HepG2 (cell line): ENCODE data around the gene PIK3C2B. TPM values are rescaled to one million over a fixed set of nuclear protein-coding genes. Genes with fewer than 3 reads are reported as not detected.

Experiments
- ATAC-seq: fragments of 200-7000 bp; cut with Tn5 transposase; 3 replicates; pipeline ENCODE4 v1.9.1; 2020; ENCODE audit warnings: mild to moderate bottlenecking, moderate library complexity
- BruUV-seq: library from RNA; stranded (reverse); fragments of 400-500 nt; replicated peaks from 2 replicates; lab custom pipeline; 2021; lab: Mats Ljungman, UMichigan
- CTCF ChIA-PET: fragments of 300-600 bp; formaldehyde crosslinking; extraction: SDS; loops from one replicate; lab custom pipeline; 2021; ENCODE audit warnings: low total read pairs, inconsistent platforms, low intra/inter-chr PET ratio; lab: Yijun Ruan, JAX
- POLR2A ChIA-PET: fragments of 350-600 bp; sonication (Branson Sonifier 250); formaldehyde crosslinking; loops from one replicate; lab custom pipeline; 2020; ENCODE audit warnings: antibody characterized with exemption, inconsistent platforms; lab: Yijun Ruan, JAX
- DNase-seq: peaks from one replicate; pipeline ENCODE4 v3.0.0-alpha.2; 2015; ENCODE audit warnings: low spot score
- FAIRE-seq: peaks from 3 replicates; lab custom pipeline; 2011; peaks lifted over from hg19 to GRCh38; lab: Jason Lieb, UNC
- H2AFZ ChIP-seq: one replicate; pipeline ENCODE4 v1.6.1; 2011; ENCODE audit warnings: low read length, inconsistent platforms
- H3K27ac ChIP-seq: fragments of 300-600 bp; 3 replicates; pipeline ENCODE4 v1.8.0; 2011; ENCODE audit warnings: mixed run types, mild to moderate bottlenecking, mixed read lengths, low read length, inconsistent platforms; ENCODE audit not compliant: insufficient read depth; ENCODE audit errors: extremely low read length
- H3K27me3 ChIP-seq, 2 experiments: fragments of 200-600 bp in 1 of 2; 2 replicates in 1 of 2; 3 replicates in 1 of 2; pipeline versions ENCODE4 v1.6.0 to v1.8.0; 2011; ENCODE audit warnings: low read length in 2 of 2, mild to moderate bottlenecking in 2 of 2, moderate library complexity in 2 of 2, inconsistent platforms in 1 of 2; ENCODE audit not compliant: insufficient read depth in 2 of 2, control insufficient read depth in 1 of 2
- H3K36me3 ChIP-seq, 2 experiments: fragments of 200-600 bp in 1 of 2; replicated peaks in 1 of 2; 2 replicates in 1 of 2; 3 replicates in 1 of 2; pipeline versions ENCODE4 v1.5.1 to v1.8.0; 2011; ENCODE audit warnings: low read length in 2 of 2, inconsistent platforms in 1 of 2; ENCODE audit not compliant: insufficient read depth in 2 of 2, control insufficient read depth in 1 of 2
- H3K4me1 ChIP-seq: 2 replicates; pipeline ENCODE4 v1.5.1; 2012; ENCODE audit warnings: low read length, inconsistent platforms; ENCODE audit not compliant: insufficient read depth
- H3K4me2 ChIP-seq: 2 replicates; pipeline ENCODE4 v1.6.0; 2011; ENCODE audit warnings: low read depth, low read length, inconsistent platforms
- H3K4me3 ChIP-seq, 3 experiments: fragments of 200-600 bp in 1 of 3; sonication (generic), shearing (Covaris generic) in 1 of 3; replicated peaks in 1 of 3; 2 replicates each; pipeline ENCODE4 v1.5.1; 2011 to 2016; ENCODE audit warnings: low read length in 3 of 3, inconsistent platforms in 2 of 3, low read depth in 2 of 3, mild to moderate bottlenecking in 2 of 3, control low read depth in 1 of 3, mixed read lengths in 1 of 3; ENCODE audit not compliant: insufficient read depth in 1 of 3
- H3K79me2 ChIP-seq: one replicate; pipeline ENCODE4 v1.6.1; 2011; ENCODE audit warnings: low read length, inconsistent platforms; ENCODE audit not compliant: insufficient read depth
- H3K9ac ChIP-seq: 2 replicates; pipeline ENCODE4 v1.6.0; 2011; ENCODE audit warnings: mild to moderate bottlenecking, low read depth, low read length, inconsistent platforms; ENCODE audit not compliant: insufficient read depth
- H3K9me3 ChIP-seq: 2 replicates; pipeline ENCODE4 v1.5.1; 2012; ENCODE audit warnings: mild to moderate bottlenecking, low read length
- H4K20me1 ChIP-seq: 2 replicates; pipeline ENCODE4 v1.6.0; 2011; ENCODE audit warnings: inconsistent platforms, mild to moderate bottlenecking, low read length, moderate library complexity; ENCODE audit not compliant: insufficient read depth
- ADNP ChIP-seq: sonication (generic); formaldehyde crosslinking; IDR thresholded peaks from 2 replicates; pipeline ENCODE4 v1.4.0; 2020; ENCODE audit warnings: missing genetic modification reagents
- CEBPG ChIP-seq: IDR thresholded peaks from 2 replicates; pipeline ENCODE4 v1.6.1; 2016
- CENPX ChIP-seq: sonication (generic); formaldehyde crosslinking; IDR thresholded peaks from 2 replicates; pipeline ENCODE4 v1.9.0; 2021; ENCODE audit warnings: mild to moderate bottlenecking, missing genetic modification reagents, moderate library complexity
- KDM1A ChIP-seq: IDR thresholded peaks from 2 replicates; pipeline ENCODE4 v1.6.1; 2016; ENCODE audit warnings: missing compliant biosample characterization
- PTBP1 ChIP-seq: fragments of 200-400 bp; formaldehyde crosslinking; IDR thresholded peaks from 2 replicates; pipeline ENCODE4 v1.6.1; 2018; ENCODE audit warnings: low read length, low read depth; ENCODE audit not compliant: poor library complexity, severe bottlenecking
- SKIL ChIP-seq: sonication (generic); formaldehyde crosslinking; IDR thresholded peaks from 2 replicates; pipeline ENCODE4 v1.8.0; 2022; ENCODE audit warnings: missing genetic modification reagents, mild to moderate bottlenecking, moderate library complexity, borderline replicate concordance
- SMARCE1 ChIP-seq: fragments of 450-650 bp; IDR thresholded peaks from 2 replicates; pipeline ENCODE4 v1.6.1; 2017; ENCODE audit warnings: borderline replicate concordance
- TOPORS ChIP-seq: sonication (generic); formaldehyde crosslinking; IDR thresholded peaks from 2 replicates; pipeline ENCODE4 v1.8.0; 2023; ENCODE audit warnings: mild to moderate bottlenecking, missing genetic modification reagents
- YEATS4 ChIP-seq: sonication (generic); formaldehyde crosslinking; IDR thresholded peaks from 2 replicates; pipeline ENCODE4 v1.4.0; 2020; ENCODE audit warnings: missing genetic modification reagents, borderline replicate concordance
- ZBTB37 ChIP-seq: sonication (generic); formaldehyde crosslinking; IDR thresholded peaks from 2 replicates; pipeline ENCODE4 v1.4.0; 2020; ENCODE audit warnings: mild to moderate bottlenecking, missing genetic modification reagents
- ZNF274 ChIP-seq: sonication (generic); formaldehyde crosslinking; IDR thresholded peaks from 2 replicates; pipeline ENCODE4 v1.5.1; 2020; ENCODE audit warnings: mild to moderate bottlenecking, missing genetic modification reagents
- ZNF30 ChIP-seq: sonication (generic); formaldehyde crosslinking; IDR thresholded peaks from 2 replicates; pipeline ENCODE4 v1.5.0; 2020; ENCODE audit warnings: mild to moderate bottlenecking, missing genetic modification reagents
- ZNF331 ChIP-seq: sonication (generic); formaldehyde crosslinking; IDR thresholded peaks from 2 replicates; pipeline ENCODE4 v1.4.0; 2020; ENCODE audit warnings: missing genetic modification reagents
- ZNF354B ChIP-seq: sonication (generic); formaldehyde crosslinking; IDR thresholded peaks from 2 replicates; pipeline ENCODE4 v1.8.0; 2022; ENCODE audit warnings: mild to moderate bottlenecking, missing genetic modification reagents
- ZNF382 ChIP-seq: sonication (generic); formaldehyde crosslinking; IDR thresholded peaks from 2 replicates; pipeline ENCODE4 v1.5.0; 2020; ENCODE audit warnings: missing genetic modification reagents, mild to moderate bottlenecking, borderline replicate concordance
- ZNF432 ChIP-seq: sonication (generic); formaldehyde crosslinking; IDR thresholded peaks from 2 replicates; pipeline ENCODE4 v1.5.0; 2020; ENCODE audit warnings: missing genetic modification reagents, mild to moderate bottlenecking, borderline replicate concordance
- ZNF468 ChIP-seq: sonication (generic); formaldehyde crosslinking; IDR thresholded peaks from 2 replicates; pipeline ENCODE4 v1.8.0; 2022; ENCODE audit warnings: mild to moderate bottlenecking, moderate library complexity, missing genetic modification reagents
- ZNF615 ChIP-seq: sonication (generic); formaldehyde crosslinking; IDR thresholded peaks from 2 replicates; pipeline ENCODE4 v1.5.0; 2020; ENCODE audit warnings: mild to moderate bottlenecking, missing genetic modification reagents, borderline replicate concordance
- ZNF670 ChIP-seq: sonication (generic); formaldehyde crosslinking; IDR thresholded peaks from 2 replicates; pipeline ENCODE4 v1.8.0; 2022; ENCODE audit warnings: mild to moderate bottlenecking, missing genetic modification reagents, borderline replicate concordance
- WGBS: methylation state at CpG from one replicate; pipeline ENCODE4 v1.1.6; 2017; ENCODE audit warnings: low lambda C conversion rate; 5-methylcytosine and 5-hydroxymethylcytosine counted together
- in situ Hi-C: cut with HindIII; loops from 2 replicates; pipeline ENCODE4 v1.10.0; 2017; ENCODE audit warnings: low pct_unique_long_range_greater_than_20kb; ENCODE audit not compliant: extremely low pct_ligation_motif_present
- intact Hi-C: fragments of 100-400 bp; cut with micrococcal nuclease; formaldehyde crosslinking; loops from one replicate; pipeline ENCODE4 v1.10.0; 2022; ENCODE audit not compliant: unreplicated experiment
- polyA plus RNA-seq, 8 experiments: library from polyadenylated mRNA; depleted of rRNA in 3 of 8; stranded (reverse) in 7 of 8; unstranded in 1 of 8; fragments of >200 nt; fragmentation: Illumina TruSeq in 4 of 8; extraction: Trizol in 4 of 8; gene quantifications; 2 replicates each; pipeline versions ENCODE4 v1.2.1 to v1.2.3, GENCODE V29; 2011 to 2016; ENCODE audit warnings: low read depth in 4 of 8, missing spikeins in 1 of 8, mixed read lengths in 1 of 8; ENCODE audit not compliant: insufficient read depth in 1 of 8
- total RNA-seq, 5 experiments: library from RNA; depleted of rRNA; stranded (reverse); fragments of >200 nt; fragmentation: Illumina TruSeq; extraction: Trizol; gene quantifications; 2 replicates each; pipeline ENCODE4 v1.2.3, GENCODE V29; 2016; ENCODE audit warnings: low read depth in 1 of 5

The PIK3C2B gene
- total and polyA plus RNA-seq, 2 of the 13 experiments (the other 11 are each of a cell fraction or from before 2014, with no cell fraction given), result 3.4 to 4.5 TPM

GRCh38 chr1:204468766-204469302 is 25.8 kb downstream of the PIK3C2B start:
- ATAC-seq, result no peak

More at GRCh38 chr1:204468766-204469302, 25.8 kb downstream of the PIK3C2B start:
- CTCF ChIA-PET, result no interaction called here
- Histone ChIP-seq H3K36me3 (peaks cover 3 to 5% of the 10 kb centered on the region in 2 experiments; a peak in 1 of 5 replicates), H3K9ac (no peak overlapping the region), H3K27me3 (no peaks in the 10 kb centered on the region), H3K4me1 (no peaks in the 10 kb centered on the region), H3K79me2 (no peaks in the 10 kb centered on the region), H3K9me3 (no peaks in the 10 kb centered on the region), H3K27ac (no peak overlapping the region), H3K4me3 (no peak overlapping the region), H4K20me1 (no peaks in the 10 kb centered on the region), H2AFZ (no peak overlapping the region), H3K4me2 (no peak overlapping the region)
- no TSS peak for BruUV-seq
- intact Hi-C loops, result no loop called here
- WGBS, result 89% methylated on average over 13 of the region's 18 CpGs
- TF ChIP-seq ZNF274 (no peak), ZNF468 (CRISPR knock-in tag) (no peak), CENPX (CRISPR knock-in tag) (no peak), ZNF615 (no peak), ZNF354B (CRISPR knock-in tag) (no peak), ADNP (CRISPR knock-in tag) (no peak), TOPORS (no peak), ZBTB37 (CRISPR knock-in tag) (no peak), ZNF432 (CRISPR knock-in tag) (no peak), ZNF382 (no peak), ZNF331 (CRISPR knock-in tag) (no peak), ZNF30 (CRISPR knock-in tag) (no peak), YEATS4 (no peak), SKIL (CRISPR knock-in tag) (no peak), ZNF670 (CRISPR knock-in tag) (no peak), CEBPG (no peak), PTBP1 (no peak), KDM1A (no peak), SMARCE1 (no peak)
- POLR2A ChIA-PET, result no interaction called here
- no peak for FAIRE-seq
- DNase-seq, result no peak
- in situ Hi-C loops, result no loop called here
